HG03521 (cell line): ENCODE measurements around the gene KCNC1.

Experiments used
- ATAC-seq: cut with Tn5 transposase; IDR thresholded peaks from one replicate; pipeline ENCODE4 v1.9.1; 2021; ENCODE audit warnings: mild to moderate bottlenecking, moderate library complexity; ENCODE audit not compliant: unreplicated experiment

Gene KCNC1

GRCh38 chr11:17752144-17752543 is 17.6 kb downstream of the KCNC1 start:
- ATAC-seq: no peak

GRCh38 chr11:17753153-17753552 is 18.6 kb downstream of the KCNC1 start:
- ATAC-seq: no peak

DNA sequence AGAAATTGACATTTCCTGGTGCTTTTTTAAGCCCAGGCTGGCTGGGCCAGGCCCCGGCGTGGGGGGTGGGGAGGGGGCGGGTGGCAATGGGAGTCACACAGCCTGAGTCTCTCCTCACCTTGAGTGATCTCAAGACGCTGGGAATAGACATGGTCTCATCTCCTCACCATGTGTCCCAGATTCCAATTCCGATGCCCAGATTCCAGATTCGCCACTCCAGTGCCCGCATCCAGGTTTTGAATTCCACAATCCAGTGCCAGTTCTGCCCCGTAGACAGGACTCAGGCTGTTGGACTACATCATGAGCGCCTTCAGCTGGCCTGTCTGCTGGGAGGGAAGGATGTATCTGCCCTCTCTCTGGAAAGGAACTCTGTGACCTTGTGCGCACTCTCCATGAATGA is 19.1 kb downstream of the KCNC1 start:
- no peak for ATAC-seq

DNA sequence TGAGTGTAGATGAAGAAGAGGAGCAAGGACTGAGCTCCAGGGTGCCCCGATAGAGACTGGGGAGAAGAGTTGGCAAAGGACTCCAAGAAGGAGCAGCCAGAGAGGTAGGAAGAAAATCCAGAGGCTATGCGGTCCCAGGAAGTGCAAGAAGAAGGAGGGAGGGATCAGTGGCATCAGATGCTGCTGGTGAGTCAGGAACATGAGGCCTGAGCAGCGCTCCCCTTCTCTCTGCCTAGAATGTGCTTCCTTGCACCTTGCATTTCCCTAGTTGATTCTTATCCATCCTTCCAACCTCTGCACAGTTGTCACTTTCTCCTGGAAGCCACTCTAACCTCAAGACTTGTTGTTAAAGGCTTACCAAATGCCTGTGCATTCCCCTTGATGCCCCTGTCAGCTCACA is 21.3 kb downstream of the KCNC1 start:
- no peak for ATAC-seq

DNA sequence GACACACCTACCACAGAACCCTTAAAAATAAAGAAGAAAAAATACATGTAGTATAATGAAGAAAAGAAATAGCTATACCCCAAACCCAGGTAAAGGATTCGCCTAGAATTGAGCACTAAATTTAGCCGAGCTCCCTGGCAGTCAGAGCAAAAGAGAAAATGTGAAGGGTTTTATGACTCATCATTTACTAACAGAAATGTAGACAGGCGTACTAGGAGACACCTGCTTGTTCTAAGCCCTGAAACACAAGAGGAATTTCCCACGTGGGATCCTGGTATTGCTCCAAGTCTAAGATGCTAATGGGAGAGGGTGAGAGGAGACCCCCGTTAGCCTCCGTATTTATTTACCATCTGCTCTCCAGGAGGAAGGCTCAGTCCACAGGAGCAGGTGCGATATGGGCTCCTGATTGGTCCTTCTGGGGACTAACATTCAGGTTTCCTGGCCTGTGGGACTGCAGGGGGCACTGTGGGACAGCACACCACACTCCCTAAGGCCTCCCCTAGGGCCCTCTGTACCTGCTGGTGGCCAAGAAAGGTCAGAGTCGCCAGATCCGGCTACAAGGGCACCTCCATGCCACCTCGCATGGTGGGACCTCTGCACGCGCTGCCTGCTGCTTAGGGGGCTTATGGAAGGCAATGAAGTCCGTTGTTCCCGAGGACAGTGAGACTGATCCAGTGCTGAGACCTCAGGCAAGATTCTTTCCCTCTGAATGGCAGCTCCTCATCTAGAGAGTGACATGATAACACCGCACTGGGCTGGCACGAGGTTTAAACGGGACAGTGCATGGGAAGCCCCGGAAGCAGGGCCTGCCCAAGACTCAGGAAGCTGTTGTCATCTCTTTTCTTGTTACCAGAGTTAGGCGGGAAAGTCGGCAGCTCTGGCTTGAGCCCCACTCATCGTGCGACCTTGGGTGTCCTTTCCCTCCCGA is 25.8 kb downstream of the KCNC1 start:
- ATAC-seq: no peak

DNA sequence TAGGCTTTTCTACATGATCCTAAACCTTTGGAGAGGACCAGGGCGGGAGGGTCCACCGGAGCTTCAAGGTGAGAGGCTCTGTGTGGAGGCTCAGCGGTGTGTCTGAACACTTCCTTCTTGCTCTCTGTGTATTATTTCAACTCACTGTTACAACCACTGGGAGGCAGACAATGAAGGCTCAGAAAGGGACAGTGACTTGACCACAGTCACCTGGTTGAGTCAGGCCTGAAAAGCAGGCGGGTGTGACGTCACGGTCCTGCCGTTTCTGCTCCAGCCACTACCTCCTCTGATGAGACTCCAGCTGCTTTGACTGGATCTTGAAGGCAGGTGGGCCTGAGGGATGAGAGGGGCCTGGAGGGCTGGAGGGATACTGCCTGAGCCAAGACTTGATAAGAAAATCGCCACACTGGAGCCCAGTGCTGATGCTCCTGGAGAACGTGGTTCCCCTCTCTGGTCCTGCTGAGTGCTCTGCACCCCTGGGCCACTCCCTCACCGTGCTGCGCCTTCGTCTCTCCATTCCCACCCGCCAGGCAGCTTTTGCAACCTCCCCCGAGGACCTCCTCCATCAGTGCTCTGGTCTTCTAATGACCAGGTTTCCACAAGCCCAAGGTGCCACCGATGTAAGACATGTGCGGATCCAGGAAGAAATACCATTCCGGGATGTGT is 27.9 kb downstream of the KCNC1 start:
- ATAC-seq: peak; percentile 63

GRCh38 chr11:17763244-17763643 is 28.7 kb downstream of the KCNC1 start:
- no peak for ATAC-seq

GRCh38 chr11:17763703-17764102 is 29.1 kb downstream of the KCNC1 start:
- ATAC-seq: no peak

GRCh38 chr11:17764446-17765218 is 30.1 kb downstream of the KCNC1 start:
- ATAC-seq: no peak

GRCh38 chr11:17765356-17766072 is 30.9 kb downstream of the KCNC1 start:
- no peak for ATAC-seq

- no peak for ATAC-seq
Measured at GRCh38 chr11:17766073-17766359, 31.4 kb downstream of the KCNC1 start.

GRCh38 chr11:17766590-17766989 is 32.0 kb downstream of the KCNC1 start:
- ATAC-seq: no peak

GRCh38 chr11:17767301-17767885 is 32.8 kb downstream of the KCNC1 start:
- ATAC-seq: no peak

DNA sequence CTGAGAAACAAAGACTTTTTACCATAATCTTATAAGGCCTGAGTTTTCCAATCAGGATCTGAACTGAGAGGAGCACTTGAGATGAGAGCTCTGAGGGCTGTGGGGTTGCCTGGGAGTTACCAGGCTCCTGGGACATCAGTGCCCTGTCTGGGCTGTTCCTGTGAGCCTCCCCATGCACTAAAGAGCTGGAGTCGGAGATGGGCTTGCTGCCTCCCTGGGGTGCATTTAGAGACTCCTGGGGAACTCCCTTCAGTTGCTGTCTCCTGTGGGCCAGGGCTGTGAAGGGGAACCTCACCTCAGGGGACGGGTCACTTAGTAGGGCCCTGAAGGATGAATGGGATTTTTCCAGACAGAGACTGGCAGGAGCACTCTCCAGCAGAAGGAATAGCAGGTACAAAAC is 33.3 kb downstream of the KCNC1 start:
- ATAC-seq: no peak

DNA sequence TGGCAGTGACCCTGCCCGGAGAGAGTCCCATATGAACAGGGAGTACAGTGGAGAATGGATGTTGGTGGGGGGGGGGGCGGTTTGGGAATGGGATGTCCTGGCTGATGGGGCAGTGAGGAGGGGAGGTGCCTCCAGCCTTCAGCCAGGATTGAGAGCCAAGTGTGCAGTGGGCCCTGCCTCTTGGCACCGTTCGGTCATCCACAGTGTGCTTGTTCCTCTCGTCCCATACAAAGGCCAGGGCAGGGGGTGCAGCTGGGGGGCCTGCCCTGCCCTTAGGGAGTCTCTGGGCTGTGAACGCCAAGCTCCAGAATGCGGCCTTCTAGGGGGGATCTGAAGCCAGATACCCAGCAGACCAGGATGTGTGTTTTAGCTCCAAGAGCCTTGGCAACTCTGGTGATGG is 34.0 kb downstream of the KCNC1 start:
- no peak for ATAC-seq

GRCh38 chr11:17769218-17769617 is 34.6 kb downstream of the KCNC1 start:
- ATAC-seq: no peak

GRCh38 chr11:17770048-17770652 is 35.6 kb downstream of the KCNC1 start:
- no peak for ATAC-seq

- no peak for ATAC-seq
Measured at GRCh38 chr11:17770917-17771316, 36.3 kb downstream of the KCNC1 start.

DNA sequence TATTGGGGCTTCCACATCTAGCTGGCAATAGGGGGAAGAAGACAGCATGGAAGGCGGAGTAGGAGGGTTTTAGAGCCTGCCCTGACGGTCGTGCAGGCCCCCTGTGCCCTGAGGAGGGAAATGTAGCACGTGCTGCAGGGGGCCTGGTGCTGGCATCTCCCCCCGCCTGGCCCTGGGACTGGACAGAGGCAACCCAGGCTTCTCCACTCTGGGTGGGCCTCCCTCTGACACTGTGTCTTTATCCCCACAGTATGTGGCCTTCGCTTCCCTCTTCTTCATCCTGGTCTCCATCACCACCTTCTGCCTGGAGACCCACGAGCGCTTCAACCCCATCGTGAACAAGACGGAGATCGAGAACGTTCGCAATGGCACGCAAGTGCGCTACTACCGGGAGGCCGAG is 36.8 kb downstream of the KCNC1 start:
- ATAC-seq: no peak

- no peak for ATAC-seq
Measured at GRCh38 chr11:17771841-17772401, 37.3 kb downstream of the KCNC1 start.
